GM23338 (cell line): ENCODE data around the gene KRT81.

Experiments used
- EZH2 ChIP-seq: fragments of 200-600 bp; sonication (generic); IDR thresholded peaks from one replicate; pipeline ENCODE4 v1.8.0; 2017; ENCODE audit warnings: antibody characterized with exemption, mild to moderate bottlenecking, low read depth; ENCODE audit not compliant: unreplicated experiment
- EZH2phosphoT487 ChIP-seq: fragments of 200-600 bp; sonication (generic); IDR thresholded peaks from one replicate; pipeline ENCODE4 v1.8.1; 2018; ENCODE audit warnings: antibody characterized with exemption; ENCODE audit not compliant: unreplicated experiment
- JUNB ChIP-seq: IDR thresholded peaks from one replicate; pipeline ENCODE4 v1.6.1; 2016; ENCODE audit warnings: antibody characterized with exemption; ENCODE audit not compliant: unreplicated experiment
- TF ChIP-seq, protein P1 (sequence below), 2 experiments: fragments of 200-600 bp in 1 of 2; sonication (generic) in 1 of 2; conservative IDR thresholded peaks; 2 replicates each; pipeline versions ENCODE4 v1.5.1 to v1.6.1; 2016 to 2017; ENCODE audit warnings: antibody characterized with exemption in 2 of 2, low read depth in 2 of 2, mild to moderate bottlenecking in 2 of 2, moderate library complexity in 1 of 2
- TF ChIP-seq, protein P2 (sequence below): IDR thresholded peaks from one replicate; pipeline ENCODE4 v1.6.1; 2018; ENCODE audit warnings: antibody characterized with exemption; ENCODE audit not compliant: unreplicated experiment

DNA sequence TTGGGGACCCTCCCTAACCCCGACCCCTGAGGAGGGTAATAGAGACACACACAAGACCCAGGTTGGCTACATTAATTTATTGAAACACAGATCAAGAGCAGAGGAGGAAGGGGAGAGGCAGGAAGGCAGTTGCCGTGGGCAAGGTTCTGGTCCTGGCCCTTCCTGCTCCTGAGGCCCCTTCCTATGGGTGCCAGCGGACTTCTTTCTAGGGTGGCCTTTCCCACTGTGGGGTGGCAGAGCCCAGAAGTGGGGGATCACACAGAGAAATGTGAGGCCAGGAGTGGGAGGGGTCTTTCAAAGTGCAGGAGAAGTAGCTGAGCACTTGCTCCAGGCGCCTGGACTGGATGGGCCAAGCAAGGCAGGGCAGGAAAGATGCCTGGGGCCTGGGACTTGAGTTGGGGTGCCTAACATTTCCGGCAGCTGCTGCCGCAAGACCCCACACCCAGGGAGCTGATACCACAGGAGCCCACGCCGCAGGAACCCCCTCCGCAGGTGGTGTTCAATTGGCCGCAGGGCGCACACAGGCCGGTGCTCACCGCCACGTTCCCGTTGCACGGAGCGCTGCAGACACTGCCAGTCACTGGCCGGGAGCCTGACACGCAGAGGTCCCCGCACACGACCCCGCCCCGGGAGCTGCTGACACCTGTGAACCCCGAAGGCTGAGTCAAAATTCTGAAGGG, 5.3 kb downstream of the KRT81 start:
- TF ChIP-seq, protein P1, sequence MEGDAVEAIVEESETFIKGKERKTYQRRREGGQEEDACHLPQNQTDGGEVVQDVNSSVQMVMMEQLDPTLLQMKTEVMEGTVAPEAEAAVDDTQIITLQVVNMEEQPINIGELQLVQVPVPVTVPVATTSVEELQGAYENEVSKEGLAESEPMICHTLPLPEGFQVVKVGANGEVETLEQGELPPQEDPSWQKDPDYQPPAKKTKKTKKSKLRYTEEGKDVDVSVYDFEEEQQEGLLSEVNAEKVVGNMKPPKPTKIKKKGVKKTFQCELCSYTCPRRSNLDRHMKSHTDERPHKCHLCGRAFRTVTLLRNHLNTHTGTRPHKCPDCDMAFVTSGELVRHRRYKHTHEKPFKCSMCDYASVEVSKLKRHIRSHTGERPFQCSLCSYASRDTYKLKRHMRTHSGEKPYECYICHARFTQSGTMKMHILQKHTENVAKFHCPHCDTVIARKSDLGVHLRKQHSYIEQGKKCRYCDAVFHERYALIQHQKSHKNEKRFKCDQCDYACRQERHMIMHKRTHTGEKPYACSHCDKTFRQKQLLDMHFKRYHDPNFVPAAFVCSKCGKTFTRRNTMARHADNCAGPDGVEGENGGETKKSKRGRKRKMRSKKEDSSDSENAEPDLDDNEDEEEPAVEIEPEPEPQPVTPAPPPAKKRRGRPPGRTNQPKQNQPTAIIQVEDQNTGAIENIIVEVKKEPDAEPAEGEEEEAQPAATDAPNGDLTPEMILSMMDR (conservative IDR thresholded peaks at IDR 0.05; ENCODE audit: low read depth in 2 of 2), result no peak
- TF ChIP-seq, protein P2, sequence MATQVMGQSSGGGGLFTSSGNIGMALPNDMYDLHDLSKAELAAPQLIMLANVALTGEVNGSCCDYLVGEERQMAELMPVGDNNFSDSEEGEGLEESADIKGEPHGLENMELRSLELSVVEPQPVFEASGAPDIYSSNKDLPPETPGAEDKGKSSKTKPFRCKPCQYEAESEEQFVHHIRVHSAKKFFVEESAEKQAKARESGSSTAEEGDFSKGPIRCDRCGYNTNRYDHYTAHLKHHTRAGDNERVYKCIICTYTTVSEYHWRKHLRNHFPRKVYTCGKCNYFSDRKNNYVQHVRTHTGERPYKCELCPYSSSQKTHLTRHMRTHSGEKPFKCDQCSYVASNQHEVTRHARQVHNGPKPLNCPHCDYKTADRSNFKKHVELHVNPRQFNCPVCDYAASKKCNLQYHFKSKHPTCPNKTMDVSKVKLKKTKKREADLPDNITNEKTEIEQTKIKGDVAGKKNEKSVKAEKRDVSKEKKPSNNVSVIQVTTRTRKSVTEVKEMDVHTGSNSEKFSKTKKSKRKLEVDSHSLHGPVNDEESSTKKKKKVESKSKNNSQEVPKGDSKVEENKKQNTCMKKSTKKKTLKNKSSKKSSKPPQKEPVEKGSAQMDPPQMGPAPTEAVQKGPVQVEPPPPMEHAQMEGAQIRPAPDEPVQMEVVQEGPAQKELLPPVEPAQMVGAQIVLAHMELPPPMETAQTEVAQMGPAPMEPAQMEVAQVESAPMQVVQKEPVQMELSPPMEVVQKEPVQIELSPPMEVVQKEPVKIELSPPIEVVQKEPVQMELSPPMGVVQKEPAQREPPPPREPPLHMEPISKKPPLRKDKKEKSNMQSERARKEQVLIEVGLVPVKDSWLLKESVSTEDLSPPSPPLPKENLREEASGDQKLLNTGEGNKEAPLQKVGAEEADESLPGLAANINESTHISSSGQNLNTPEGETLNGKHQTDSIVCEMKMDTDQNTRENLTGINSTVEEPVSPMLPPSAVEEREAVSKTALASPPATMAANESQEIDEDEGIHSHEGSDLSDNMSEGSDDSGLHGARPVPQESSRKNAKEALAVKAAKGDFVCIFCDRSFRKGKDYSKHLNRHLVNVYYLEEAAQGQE, result no peak
- no peak for TF ChIP-seq EZH2phosphoT487
- no peak for TF ChIP-seq JUNB
- no peak for TF ChIP-seq EZH2
